Trophoblast cell (in vitro differentiated cells and primary cell): ENCODE measurements around the gene FOXK1.

Experiments used
- DNase-seq, 2 donors: peaks; one replicate each; pipeline ENCODE4 v3.0.0-alpha.2; 2016
- H2AFZ ChIP-seq: 2 replicates; pipeline ENCODE4 v1.6.1; 2013; ENCODE audit warnings: low read length, moderate library complexity, mild to moderate bottlenecking; ENCODE audit not compliant: insufficient read depth, poor library complexity
- H2AK5ac ChIP-seq: 2 replicates; pipeline ENCODE4 v1.6.1; 2013; ENCODE audit warnings: mild to moderate bottlenecking, low read length
- H2BK120ac ChIP-seq: 2 replicates; pipeline ENCODE4 v1.6.1; 2013; ENCODE audit warnings: low read length, mild to moderate bottlenecking, moderate library complexity; ENCODE audit not compliant: insufficient read depth, poor library complexity
- H2BK12ac ChIP-seq: 2 replicates; pipeline ENCODE4 v1.6.1; 2013; ENCODE audit warnings: mild to moderate bottlenecking, low read length, moderate library complexity
- H2BK5ac ChIP-seq: 2 replicates; pipeline ENCODE4 v1.6.1; 2013; ENCODE audit warnings: low read length, low read depth, moderate library complexity, mild to moderate bottlenecking; ENCODE audit not compliant: poor library complexity
- H3K14ac ChIP-seq: 2 replicates; pipeline ENCODE4 v1.6.1; 2013; ENCODE audit warnings: mild to moderate bottlenecking, low read length
- H3K18ac ChIP-seq: 2 replicates; pipeline ENCODE4 v1.6.1; 2013; ENCODE audit warnings: mild to moderate bottlenecking, low read length
- H3K23ac ChIP-seq: 2 replicates; pipeline ENCODE4 v1.6.1; 2013; ENCODE audit warnings: low read length
- H3K27ac ChIP-seq: 2 replicates; pipeline ENCODE4 v1.5.1; 2013; ENCODE audit warnings: low read depth, mild to moderate bottlenecking, inconsistent platforms, low read length, moderate library complexity
- H3K27me3 ChIP-seq: 2 replicates; pipeline ENCODE4 v1.6.1; 2013; ENCODE audit warnings: inconsistent platforms, mild to moderate bottlenecking, low read length, moderate library complexity; ENCODE audit not compliant: insufficient read depth
- H3K36me3 ChIP-seq, 2 experiments: 1 replicate in 1 of 2; 2 replicates in 1 of 2; pipeline ENCODE4 v1.6.1; 2013; ENCODE audit warnings: low read length in 2 of 2, mild to moderate bottlenecking in 2 of 2, moderate library complexity in 1 of 2; ENCODE audit not compliant: insufficient read depth in 2 of 2, control insufficient read depth in 1 of 2
- H3K4ac ChIP-seq: 2 replicates; pipeline ENCODE4 v1.6.1; 2013; ENCODE audit warnings: low read depth, mild to moderate bottlenecking, low read length, moderate library complexity
- H3K4me1 ChIP-seq, 2 experiments: 1 replicate in 1 of 2; 2 replicates in 1 of 2; pipeline ENCODE4 v1.6.1; 2013; ENCODE audit warnings: low read length in 2 of 2, mild to moderate bottlenecking in 2 of 2, moderate library complexity in 1 of 2; ENCODE audit not compliant: insufficient read depth in 2 of 2, control insufficient read depth in 1 of 2
- H3K4me2 ChIP-seq: 2 replicates; pipeline ENCODE4 v1.6.1; 2013; ENCODE audit warnings: inconsistent platforms, mild to moderate bottlenecking, low read length, moderate library complexity
- H3K4me3 ChIP-seq: 2 replicates; pipeline ENCODE4 v1.5.1; 2013; ENCODE audit warnings: mild to moderate bottlenecking, low read depth, low read length, inconsistent platforms
- H3K79me1 ChIP-seq: one replicate; pipeline ENCODE4 v1.6.1; 2013; ENCODE audit warnings: low read length
- H3K79me2 ChIP-seq: 2 replicates; pipeline ENCODE4 v1.6.1; 2013; ENCODE audit warnings: low read length, mild to moderate bottlenecking; ENCODE audit not compliant: control insufficient read depth, insufficient read depth, poor library complexity
- H3K9ac ChIP-seq: 2 replicates; pipeline ENCODE4 v1.6.1; 2013; ENCODE audit warnings: mild to moderate bottlenecking, low read length
- H3K9me3 ChIP-seq: 2 replicates; pipeline ENCODE4 v1.6.1; 2013; ENCODE audit warnings: low read depth, mild to moderate bottlenecking, control low read depth, inconsistent platforms, low read length; ENCODE audit not compliant: insufficient read depth
- H4K12ac ChIP-seq: 2 replicates; pipeline ENCODE4 v1.6.1; 2013; ENCODE audit warnings: low read depth, mild to moderate bottlenecking, low read length, moderate library complexity
- H4K8ac ChIP-seq: 2 replicates; pipeline ENCODE4 v1.6.1; 2013; ENCODE audit warnings: low read depth, mild to moderate bottlenecking, low read length, moderate library complexity
- H4K91ac ChIP-seq: one replicate; pipeline ENCODE4 v1.6.1; 2013; ENCODE audit warnings: low read depth, mild to moderate bottlenecking, low read length, moderate library complexity
- WGBS: extraction: QIAGEN DNeasy Blood & Tissue Kit; methylation state at CpG from one replicate; pipeline ENCODE4 v1.1.7; 2013; ENCODE audit warnings: missing lambda C conversion rate; ENCODE audit not compliant: insufficient read length, insufficient coverage; ENCODE audit errors: extremely low coverage; 5-methylcytosine and 5-hydroxymethylcytosine counted together

The FOXK1 gene

DNA sequence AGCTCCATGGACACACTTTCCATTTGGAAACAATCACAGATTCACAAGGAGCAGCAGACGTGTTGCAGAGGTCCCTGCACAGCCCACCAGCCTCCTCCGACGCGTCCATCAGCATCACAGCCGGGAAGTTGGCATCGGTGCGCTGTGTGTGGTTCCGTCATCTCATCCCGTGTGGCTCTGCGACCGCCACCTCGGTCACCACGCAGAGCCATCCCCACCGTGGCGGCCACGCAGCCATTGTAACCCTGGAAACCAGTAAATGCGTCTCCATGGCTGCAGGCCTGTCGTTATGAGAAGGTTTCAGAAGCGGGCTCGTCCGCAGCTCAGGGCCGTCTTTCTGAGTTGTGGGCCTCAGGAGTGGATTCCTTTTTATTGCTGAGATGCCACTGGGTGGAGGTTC, 36.0 kb downstream of the FOXK1 start:
- H3K27ac ChIP-seq = no peak overlapping the region
- no peak overlapping the region for H3K4me3 ChIP-seq
- no peak overlapping the region for H3K4me2 ChIP-seq
- no peaks in the 10 kb centered on the region for H3K79me1 ChIP-seq
- H3K4ac ChIP-seq = no peak overlapping the region
- H4K8ac ChIP-seq = no peak overlapping the region
- no peak overlapping the region for H3K9ac ChIP-seq
- H3K18ac ChIP-seq = no peak overlapping the region
- H4K91ac ChIP-seq = no peak overlapping the region
- H3K14ac ChIP-seq = no peak overlapping the region
- no CpG with 5 or more reads among the region's 22 CpGs for WGBS
- H3K79me2 ChIP-seq = no peaks in the 10 kb centered on the region
- no peak for DNase-seq
- no peak overlapping the region for H2BK120ac ChIP-seq
- no peak overlapping the region for H3K23ac ChIP-seq
- no peaks in the 10 kb centered on the region for H3K27me3 ChIP-seq
- peaks cover 10% of the 10 kb centered on the region for H3K9me3 ChIP-seq
- H3K4me1 ChIP-seq = no peaks in the 10 kb centered on the region
- H2AFZ ChIP-seq = no peak overlapping the region
- no peak overlapping the region for H2BK5ac ChIP-seq
- H2BK12ac ChIP-seq = no peak overlapping the region
- H3K36me3 ChIP-seq = peaks cover 8 to 10% of the 10 kb centered on the region in 2 experiments
- H4K12ac ChIP-seq = no peak overlapping the region
- no peak overlapping the region for H2AK5ac ChIP-seq

DNA sequence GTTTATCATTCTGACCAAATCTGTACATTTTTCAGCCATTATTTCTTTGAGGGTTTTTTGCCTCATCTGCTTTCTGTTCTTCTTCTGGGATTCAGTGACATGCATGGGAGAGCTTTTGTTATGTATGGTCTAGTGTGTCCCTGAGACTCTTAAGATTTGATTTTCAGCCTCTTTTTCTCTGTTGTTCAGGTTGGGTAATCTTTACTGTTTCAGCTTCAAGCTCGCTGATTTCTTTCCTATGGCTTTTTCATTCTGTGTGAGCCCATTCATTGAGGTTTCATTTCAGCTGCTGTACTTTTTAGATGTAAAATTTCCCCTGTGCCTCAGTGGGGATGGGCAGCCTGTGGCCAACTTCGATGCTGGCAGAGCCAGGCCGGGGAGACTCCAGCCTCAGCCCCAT, 38.1 kb downstream of the FOXK1 start:
- H3K79me2 ChIP-seq = no peaks in the 10 kb centered on the region
- H3K9me3 ChIP-seq = peaks cover 10% of the 10 kb centered on the region
- H3K14ac ChIP-seq = no peak overlapping the region
- no peak overlapping the region for H2BK12ac ChIP-seq
- H3K4ac ChIP-seq = no peak overlapping the region
- no peak overlapping the region for H3K18ac ChIP-seq
- no peak overlapping the region for H3K23ac ChIP-seq
- no peak overlapping the region for H4K8ac ChIP-seq
- no peaks in the 10 kb centered on the region for H3K27me3 ChIP-seq
- no peak overlapping the region for H2BK120ac ChIP-seq
- peaks cover under 1% of the 10 kb centered on the region for H3K79me1 ChIP-seq
- H3K9ac ChIP-seq = no peak overlapping the region
- peaks cover 6 to 8% of the 10 kb centered on the region in 2 experiments for H3K4me1 ChIP-seq
- no peak overlapping the region for H4K12ac ChIP-seq
- H3K27ac ChIP-seq = no peak overlapping the region
- no peak overlapping the region for H4K91ac ChIP-seq
- no peak overlapping the region for H2BK5ac ChIP-seq
- no peak for DNase-seq
- no peak overlapping the region for H2AK5ac ChIP-seq
- H3K4me2 ChIP-seq = no peak overlapping the region
- no peak overlapping the region for H3K4me3 ChIP-seq
- H2AFZ ChIP-seq = no peak overlapping the region
- no CpG with 5 or more reads among the region's 3 CpGs for WGBS
- peaks cover 8 to 12% of the 10 kb centered on the region in 2 experiments for H3K36me3 ChIP-seq

DNA sequence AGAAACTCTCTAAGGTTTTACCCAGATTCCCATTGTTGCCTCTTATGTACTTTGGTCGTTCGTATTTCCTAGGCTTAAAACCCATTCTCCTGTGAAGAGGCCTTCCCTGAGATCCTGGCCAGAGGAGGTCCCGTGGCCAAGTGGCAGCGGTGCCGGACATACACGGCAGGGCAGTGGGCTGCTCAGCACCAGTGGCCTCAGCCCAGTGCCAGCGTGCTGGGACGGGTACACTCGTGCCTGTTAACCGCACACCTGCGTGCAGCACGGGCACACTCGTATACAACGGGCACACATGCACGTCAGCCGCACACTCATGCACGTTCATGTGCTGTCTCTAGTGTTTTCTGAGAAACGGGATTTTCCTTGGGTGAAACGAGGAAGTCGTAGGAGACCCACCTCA, 40.2 kb downstream of the FOXK1 start:
- H3K14ac ChIP-seq = no peak overlapping the region
- H4K8ac ChIP-seq = no peak overlapping the region
- H3K4me3 ChIP-seq = no peak overlapping the region
- H2BK12ac ChIP-seq = no peak overlapping the region
- H3K4me1 ChIP-seq = peaks cover 11 to 14% of the 10 kb centered on the region in 2 experiments
- H4K91ac ChIP-seq = no peak overlapping the region
- WGBS = no CpG with 5 or more reads among the region's 20 CpGs
- H2AK5ac ChIP-seq = no peak overlapping the region
- H3K36me3 ChIP-seq = peaks cover 8 to 10% of the 10 kb centered on the region in 2 experiments
- peaks cover 1% of the 10 kb centered on the region for H3K9me3 ChIP-seq
- peaks cover 7% of the 10 kb centered on the region for H3K79me1 ChIP-seq
- no peak overlapping the region for H3K27ac ChIP-seq
- H4K12ac ChIP-seq = no peak overlapping the region
- H2AFZ ChIP-seq = no peak overlapping the region
- H3K23ac ChIP-seq = no peak overlapping the region
- H3K9ac ChIP-seq = no peak overlapping the region
- no peak for DNase-seq
- H3K4me2 ChIP-seq = no peak overlapping the region
- H3K27me3 ChIP-seq = no peaks in the 10 kb centered on the region
- no peak overlapping the region for H2BK120ac ChIP-seq
- H3K79me2 ChIP-seq = peaks cover 2% of the 10 kb centered on the region
- no peak overlapping the region for H3K18ac ChIP-seq
- no peak overlapping the region for H3K4ac ChIP-seq
- no peak overlapping the region for H2BK5ac ChIP-seq

DNA sequence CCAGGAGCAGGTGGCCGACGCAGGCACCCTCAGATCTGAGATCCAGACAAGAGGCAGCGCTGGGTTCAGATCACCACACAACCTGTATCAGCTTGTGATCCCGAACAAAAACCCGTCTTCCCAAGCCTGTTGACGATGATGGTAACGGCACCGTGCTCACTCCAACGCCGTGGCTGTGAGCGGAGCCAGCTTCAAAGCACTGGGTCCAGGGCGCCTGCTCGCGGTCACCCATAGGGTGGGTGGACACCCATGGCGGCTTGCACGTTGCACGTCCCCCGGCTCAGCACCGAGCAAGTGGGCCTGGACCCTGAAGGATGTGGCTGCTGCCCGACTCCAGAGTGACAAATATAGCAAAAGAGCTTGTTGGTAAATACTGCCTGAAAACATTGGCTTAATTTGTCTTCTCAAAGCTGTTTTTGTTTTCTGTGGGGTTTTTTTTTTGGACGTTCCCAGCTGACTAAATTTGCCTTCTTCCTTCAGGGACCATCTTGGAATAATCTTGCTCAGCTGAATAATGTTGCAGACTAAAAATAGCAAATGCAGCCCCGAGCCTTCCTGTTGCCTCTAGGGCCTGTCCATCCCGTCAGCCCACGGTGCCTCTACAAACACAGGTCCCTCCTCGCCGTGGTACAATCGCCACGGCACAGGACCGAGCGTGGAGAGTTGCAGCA, 41.0 kb downstream of the FOXK1 start:
- Histone ChIP-seq H3K27ac (no peak overlapping the region), H3K79me1 (peaks cover 7% of the 10 kb centered on the region), H2BK5ac (no peak overlapping the region), H3K14ac (no peak overlapping the region), H3K4me2 (no peak overlapping the region), H3K9me3 (no peaks in the 10 kb centered on the region), H2BK120ac (no peak overlapping the region), H3K27me3 (no peaks in the 10 kb centered on the region), H4K91ac (no peak overlapping the region), H3K4me3 (no peak overlapping the region), H3K18ac (no peak overlapping the region), H3K4ac (no peak overlapping the region), H3K79me2 (peaks cover 2% of the 10 kb centered on the region), H4K12ac (no peak overlapping the region), H3K36me3 (peaks cover 6 to 14% of the 10 kb centered on the region in 2 experiments), H4K8ac (no peak overlapping the region), H3K4me1 (peaks cover 11 to 14% of the 10 kb centered on the region in 2 experiments), H3K23ac (no peak overlapping the region), H2AFZ (no peak overlapping the region), H2BK12ac (no peak overlapping the region), H3K9ac (no peak overlapping the region), H2AK5ac (no peak overlapping the region)
- no CpG with 5 or more reads among the region's 30 CpGs for WGBS
- no peak for DNase-seq
